ENCODE measurements around the gene CCDC92B.

The CCDC92B gene

DNA sequence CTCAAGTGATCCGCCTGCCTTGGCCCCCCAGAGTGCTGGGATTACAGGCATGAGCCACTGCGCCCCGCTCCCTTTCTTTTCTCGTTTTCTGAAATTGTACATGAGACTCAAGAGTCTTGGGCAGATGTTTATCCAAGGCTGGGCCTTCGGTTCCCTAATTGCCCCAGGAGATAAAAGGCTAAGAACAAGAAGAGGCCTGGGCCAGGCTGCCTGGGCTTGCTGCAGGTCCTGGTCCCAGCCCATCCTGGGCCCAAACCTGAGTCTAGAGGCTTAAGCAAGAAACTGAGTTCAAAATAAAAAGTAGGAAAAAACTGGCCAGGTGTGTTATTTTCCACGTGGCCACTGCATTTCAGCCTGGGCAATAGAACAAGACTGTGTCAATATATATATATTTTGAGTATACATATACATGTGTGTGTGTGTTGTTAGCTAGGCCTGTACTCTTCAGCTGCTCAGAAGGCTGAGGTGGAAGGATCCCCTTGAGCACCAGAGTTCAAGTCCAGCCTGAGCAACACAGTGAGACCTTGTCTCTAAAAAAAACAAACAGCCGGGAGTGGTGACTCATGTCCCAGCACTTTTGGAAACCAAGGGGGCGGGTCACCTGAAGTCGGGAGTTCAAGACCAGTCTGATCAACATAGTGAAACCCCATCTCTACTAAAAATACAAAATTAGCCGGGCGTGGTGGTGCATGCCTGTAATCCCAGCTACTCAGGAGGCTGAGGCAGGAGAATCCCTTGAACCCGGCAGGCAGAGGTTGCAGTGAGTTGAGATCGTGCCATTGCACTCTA is 31.1 kb downstream of the CCDC92B start:
- no peak for DNase-seq

DNA sequence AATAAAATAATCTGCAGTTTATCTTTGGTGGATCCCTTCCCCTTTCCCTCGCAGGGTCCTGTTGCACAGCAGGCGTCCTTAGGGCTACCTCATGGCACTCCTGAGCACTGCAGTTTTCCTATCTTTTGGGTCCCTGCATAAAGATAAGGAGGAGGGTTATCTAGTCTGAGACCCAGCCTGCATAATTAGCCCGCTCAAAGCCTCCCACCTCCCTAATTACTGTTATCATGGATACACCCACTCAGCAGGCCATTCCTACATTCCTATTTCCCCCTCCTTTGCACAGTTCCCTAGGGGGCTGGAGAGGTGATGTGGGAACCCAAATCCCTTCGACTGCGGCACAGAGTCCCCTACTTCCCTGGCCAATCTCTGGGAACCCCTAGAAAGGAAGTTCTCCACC is 32.8 kb downstream of the CCDC92B start:
- DNase-seq: no peak

DNA sequence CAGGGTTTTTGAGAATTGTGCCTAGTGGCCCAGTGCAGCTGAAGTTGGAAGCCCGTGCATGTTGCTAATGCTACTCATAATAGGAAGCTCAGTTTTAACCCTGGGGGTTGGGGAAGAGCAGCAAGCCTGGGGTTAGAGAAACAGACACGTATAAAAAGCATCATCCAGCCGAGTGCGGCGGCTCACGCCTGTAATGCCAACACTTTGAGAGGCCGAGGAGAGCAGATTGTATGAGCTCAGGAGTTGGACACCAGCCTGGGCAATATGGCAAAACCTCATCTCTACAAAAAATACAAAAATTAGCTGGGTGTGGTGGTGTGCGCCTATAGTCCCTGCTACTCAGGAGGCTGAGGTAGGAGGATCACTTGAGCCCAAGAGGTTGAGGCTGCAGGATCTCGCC is 35.6 kb downstream of the CCDC92B start:
- no peak for DNase-seq

DNA sequence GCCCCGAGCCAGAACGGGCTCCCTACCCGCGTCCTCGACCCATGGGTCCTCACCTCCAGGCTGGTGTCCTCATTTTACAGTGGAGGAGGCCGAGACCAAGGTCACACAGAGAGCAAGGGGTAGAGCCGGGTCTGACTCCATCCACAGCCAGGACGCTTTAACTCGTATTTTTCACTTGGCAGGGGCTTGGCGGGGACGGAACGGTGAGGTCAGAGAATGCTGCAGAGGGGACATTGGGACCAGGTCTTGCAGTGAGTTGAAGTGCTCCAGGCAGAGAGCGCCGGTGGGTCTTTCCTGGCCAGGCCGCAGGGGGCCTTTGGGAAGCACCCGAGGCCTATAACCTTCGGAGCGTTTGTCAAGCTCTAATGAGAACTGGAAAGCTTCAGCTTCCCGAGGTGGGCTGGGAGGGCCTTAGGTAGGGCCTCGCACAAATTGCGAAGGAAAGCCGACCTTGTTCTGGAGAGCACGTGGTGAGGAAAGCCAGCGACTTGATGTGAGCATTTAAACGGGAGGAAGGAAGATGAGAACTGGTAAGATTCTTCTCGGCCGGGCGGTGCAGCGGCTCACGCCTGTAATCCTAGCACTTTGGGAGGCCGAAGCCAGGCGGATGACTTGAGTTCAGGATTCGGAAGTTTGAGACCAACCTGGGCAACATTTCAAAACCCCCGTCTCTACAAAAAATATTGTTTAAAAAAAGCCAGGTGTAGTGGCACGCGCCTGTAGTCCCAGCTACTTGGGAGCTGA is 37.0 kb downstream of the CCDC92B start:
- DNase-seq: no peak

DNA sequence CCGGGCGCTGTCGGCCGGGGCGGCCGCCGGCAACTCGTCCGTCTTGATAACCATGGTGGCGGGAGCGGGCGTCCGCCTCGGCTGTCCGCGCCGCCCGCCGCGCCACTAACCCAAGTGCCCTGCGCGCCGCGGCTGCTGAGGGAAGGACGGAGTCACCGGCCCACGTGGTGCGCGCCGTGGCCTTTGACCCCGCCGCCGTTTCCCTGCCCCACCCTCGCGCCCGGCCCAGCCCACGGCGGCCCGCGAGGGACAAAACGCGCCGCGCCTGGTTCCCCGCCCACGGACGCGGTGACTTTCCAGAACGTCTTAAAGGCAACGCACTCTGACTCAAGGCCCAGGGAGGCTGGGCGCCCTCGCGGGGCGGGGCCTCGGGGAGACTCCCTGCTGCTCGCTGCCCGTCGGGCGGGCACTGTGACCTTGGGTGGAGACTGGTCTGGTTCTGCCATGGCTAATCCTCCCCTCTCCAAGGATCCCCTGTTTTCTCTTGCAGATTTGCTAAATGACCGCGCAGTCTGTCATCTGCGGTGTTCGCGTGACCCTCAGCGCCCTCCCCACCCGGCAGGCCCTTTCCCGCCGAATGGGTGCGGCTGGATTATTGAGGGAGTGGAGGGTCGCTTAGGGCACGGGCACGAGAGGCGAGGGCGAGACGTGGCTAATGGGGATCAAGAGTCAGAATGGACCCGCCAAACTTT is 37.7 kb downstream of the CCDC92B start, which contains the start of gene CLUH:
Gene CLUH, minus strand, starts transcription at position 157 of the 692 bp plus-strand sequence. Its CDS starts 103 bp downstream, at position 54.
- DNase-seq: peak; percentile 69 to 80

DNA sequence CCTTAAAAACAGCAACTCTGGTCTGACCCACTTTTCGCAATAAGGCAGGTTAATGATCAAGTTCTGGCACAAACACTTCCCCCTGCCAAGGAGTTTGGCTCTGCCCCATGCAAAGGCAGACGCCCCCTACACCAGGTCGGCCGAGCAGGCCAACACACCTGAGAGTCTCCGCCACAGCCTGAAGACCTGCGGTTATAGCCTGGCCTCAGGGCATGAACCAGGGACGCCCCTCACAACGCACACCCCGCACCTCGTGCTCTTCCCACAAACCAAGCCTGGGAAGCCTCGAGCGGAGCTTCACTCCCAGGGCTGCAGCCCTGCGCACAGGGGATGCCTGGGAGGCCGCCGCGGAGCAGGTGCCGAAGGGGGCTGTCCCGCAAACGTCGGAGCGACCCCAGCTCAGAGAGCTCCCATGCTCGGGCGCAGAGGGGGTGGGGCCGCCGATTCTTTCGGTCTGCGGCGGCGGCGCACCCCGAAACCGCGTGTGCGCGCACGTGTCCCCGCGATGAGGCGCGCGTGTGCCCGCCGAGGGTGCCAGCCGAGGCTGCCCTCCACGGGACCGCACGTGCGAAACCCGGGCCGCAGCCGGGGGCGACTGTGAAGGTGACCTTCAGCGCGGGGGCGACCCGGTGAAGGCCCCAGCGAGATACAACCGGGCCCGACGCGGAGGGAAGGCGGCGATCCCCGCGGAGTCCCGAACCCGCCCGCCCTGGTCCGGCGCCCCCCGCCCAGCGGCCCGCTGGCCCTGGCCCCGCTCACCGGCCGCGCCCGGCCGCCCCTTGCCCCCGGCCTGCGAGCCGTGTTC is 38.4 kb downstream of the CCDC92B start:
- DNase-seq: peak in 1 of 2 experiments; percentile 8

DNA sequence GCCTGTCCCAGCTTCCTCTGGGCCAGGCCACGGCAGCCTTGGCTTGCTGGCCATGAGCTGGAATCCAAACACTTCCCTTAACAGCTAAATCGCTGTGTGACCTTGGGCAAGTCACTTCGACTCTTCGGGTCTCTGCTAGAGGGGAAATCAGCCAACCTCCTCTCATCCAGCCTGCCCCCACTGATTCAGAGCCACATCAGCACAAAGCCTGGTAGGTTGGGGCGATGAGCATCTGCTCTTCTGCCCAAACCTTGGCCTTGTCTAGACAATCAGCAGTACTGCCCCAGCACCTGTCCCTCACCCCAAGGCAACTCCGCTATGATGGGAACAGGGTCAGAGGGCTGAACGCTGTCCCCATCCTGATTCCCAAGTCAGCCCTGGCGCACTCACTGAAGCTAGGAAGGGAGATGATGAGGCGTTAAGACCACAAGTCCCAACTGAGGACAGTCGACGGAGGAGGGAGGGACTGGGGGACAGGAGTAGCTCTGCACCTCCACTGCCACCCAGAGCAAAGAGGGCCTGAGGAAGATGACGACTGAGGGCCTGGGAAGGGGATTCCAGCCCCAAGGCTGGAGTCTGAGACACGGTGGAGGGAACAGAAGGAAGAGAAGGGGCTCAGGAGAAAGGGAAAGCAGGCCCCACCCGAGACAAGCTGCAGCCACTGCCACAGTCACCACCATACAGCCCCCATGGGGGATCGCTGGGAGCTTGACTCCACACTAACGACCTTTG is 39.2 kb downstream of the CCDC92B start:
- DNase-seq: no peak

DNA sequence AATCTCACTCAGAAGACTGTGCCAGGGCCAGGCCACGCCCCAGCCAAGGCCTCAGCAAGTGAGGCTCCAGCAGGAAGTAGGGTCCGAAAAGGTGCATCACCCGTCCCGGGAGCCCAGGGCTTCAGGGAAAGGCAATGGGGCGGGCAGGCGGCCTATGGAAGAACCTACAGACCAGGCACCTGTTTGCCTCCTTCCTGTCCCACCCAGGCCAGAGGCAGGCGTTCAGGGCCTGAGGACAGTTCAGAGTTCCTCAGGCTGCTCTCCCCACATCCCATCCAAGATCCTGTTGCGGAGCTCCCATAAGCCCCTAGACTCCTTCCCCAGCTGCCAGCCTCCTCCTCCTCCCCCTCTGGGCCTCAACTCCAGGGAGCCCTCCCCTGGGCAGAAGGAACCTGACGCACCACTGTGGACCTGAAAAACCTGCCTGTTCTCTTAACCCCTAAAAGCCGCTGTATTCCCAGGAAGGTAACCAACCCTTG is 40.2 kb downstream of the CCDC92B start:
- DNase-seq: no peak

DNA sequence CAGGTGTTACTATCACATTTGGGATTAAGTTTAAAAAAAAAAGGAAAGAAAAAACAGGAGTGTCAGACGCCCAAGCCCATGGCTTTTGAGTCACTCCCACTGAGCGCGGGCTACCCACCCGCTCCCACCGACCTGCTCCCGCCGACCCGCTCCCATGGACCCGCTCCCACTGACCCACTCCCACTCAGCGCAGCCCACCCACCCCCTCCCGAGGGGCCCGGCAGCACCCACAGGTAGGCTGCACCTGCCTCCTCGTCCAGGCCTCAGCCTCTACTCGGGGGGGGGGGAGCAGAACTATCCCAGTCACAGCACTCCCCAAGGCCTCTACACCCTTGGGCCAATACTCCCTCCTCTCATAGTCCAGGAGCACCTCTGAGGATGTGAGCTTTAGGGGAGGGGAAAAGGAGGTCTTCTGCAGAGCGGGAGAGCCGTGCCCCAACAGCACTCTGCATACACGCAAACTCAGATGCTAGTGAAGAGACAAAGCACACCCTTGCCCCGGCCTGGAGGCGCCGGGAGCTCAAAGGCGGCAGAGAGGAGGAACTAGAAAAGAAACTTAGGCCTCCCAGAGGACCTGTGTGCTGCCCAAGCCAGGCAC is 40.8 kb downstream of the CCDC92B start:
- no peak for DNase-seq

DNA sequence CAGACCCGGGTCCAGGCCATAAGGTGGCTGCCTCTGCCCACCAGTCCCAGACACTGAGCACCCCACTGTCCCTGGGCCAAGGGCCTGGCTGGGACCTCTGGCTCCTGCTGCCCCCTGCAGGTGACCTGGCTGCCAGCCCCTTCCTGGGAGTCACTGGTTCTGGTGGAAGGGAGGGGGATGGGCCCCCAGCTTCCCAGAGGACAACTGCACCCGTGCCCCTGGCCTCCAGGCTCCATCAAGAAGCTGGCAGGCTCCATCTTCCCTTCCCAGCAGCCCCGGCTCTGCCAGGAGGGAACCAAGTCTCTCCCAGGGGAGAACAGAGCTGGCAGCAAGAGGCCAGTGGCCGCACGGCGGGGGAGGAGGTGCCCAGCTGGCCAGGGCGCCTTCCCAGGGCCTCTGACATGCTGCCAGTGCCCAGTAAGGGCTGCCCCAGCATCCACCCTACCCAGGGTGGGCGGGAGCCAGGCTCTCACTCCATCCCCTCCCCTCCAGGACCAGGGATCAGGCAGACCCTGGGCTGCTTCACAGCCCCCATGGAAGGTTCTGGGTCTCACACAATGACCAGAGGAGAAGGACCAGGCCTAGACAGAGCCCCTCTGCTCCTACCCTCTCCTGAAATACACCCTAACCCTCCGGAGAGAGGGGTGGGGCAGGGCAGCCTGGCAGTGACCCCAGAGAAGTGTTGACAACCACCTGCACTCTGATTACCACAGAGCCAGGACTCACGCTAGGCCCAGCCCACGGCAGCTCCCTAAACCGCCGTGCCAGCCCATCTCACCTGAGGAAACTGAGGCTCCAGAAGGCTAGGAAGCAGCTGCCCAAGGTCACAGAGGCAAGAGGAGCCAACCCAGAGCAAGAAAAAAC is 41.5 kb downstream of the CCDC92B start:
- DNase-seq: no peak

DNA sequence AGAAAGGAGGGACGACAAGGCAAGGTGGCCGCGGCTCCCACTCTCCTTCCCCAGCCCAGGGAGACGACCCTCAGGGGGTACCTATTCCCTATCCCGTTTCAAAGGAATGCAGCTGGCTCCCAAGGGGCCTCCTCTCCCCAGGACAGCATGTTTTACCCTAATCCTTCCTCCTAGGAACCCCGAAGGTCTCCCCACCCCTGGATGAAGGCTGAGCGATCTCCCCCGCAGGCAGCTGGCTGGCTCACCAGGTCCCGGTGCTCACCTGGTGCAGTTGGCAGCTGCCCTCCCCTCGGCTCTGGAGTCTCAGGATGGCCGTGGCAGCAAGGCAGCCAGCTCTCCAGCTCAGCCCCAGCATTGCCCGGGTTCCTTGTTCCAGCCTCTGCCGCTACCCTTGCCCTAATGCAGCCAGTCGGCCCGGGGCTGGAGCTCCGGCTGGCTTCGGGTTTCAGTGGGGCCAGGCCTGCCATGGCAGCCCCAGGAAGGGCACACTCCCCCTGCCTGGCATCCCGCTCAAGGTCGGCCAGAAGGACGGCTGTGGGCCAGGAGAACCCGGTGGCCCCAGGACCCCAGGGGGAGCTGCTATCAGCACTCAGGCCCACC is 42.4 kb downstream of the CCDC92B start:
- no peak for DNase-seq

DNA sequence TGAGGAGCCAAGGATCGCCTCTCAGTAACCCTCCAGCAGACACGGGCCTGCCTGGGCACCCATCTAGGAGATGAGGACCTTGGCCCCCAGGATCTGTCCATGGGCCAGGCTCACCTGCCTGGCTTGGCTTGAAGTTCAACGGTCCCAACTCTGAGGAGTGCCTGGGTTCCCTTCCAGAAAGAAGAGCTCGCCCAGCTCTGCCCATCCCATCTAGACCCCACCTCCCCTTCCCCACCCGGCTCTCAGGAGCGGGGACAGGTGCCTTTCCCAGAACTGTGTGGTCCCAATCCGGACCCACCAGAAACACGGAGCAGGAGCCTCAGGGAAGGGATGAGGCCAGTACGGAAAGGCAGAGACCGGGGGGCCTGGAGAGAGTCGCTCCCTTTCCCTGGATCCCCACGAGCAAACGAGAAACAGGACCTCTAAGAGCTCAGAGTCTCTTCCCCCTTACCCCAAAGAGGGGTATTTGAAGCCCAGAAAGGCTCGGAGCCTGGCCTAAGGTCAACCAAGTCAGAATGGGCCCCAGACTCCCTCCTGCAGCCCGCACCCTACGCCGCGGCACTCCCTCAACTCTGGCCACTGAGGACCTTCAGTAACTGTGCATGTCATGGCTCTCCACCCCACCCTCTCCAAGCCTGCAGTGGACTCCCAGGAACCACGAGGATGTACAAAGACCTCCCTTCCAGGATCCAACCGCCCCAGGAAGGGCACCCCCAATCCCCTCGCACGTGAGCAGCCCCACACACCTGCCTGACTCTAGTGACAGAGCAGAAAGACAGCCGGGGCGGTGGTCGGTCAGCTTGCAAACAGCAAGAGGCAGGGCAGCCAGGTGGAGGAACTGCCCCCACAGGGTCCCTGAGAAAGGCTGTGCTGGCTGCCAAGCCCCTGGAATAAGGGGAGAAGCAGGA is 43.3 kb downstream of the CCDC92B start:
- DNase-seq: no peak

DNA sequence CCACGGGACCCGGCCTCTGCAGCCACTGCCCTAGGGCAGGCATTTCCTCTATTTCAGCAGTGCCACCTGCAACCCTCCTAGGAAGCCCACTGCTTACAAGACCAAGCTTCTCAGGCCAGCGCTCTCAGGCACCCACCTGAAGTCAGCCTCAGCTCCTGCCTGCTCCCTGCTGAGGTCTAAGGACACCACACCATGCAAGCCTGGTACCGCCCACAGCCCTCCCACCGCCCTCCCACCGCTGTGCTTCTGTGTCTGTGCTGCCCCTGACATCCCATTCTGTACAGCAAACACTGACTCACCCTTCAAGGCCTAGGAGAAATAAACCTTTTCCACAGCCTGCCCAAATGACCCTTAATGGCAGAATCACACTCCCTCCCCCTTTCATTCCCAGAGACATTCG is 44.2 kb downstream of the CCDC92B start:
- no peak for DNase-seq

DNA sequence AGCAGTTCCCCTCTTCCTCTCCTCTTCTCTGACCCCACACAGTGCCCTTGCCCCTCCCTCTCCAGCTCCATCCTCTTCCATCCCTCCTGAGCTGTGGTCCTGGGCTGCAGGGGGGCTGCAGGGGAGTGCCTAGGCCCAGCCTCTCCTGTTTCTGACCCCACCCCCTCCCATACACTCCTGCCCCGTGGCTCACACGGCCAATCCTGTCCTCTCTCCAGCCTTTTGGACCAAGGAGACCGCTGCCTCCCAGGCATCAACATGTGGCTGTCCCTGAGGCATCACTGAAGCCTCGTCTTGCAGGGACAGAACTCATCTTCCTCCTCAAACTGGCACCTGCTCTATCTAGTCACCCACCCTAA is 44.6 kb downstream of the CCDC92B start:
- DNase-seq: no peak

DNA sequence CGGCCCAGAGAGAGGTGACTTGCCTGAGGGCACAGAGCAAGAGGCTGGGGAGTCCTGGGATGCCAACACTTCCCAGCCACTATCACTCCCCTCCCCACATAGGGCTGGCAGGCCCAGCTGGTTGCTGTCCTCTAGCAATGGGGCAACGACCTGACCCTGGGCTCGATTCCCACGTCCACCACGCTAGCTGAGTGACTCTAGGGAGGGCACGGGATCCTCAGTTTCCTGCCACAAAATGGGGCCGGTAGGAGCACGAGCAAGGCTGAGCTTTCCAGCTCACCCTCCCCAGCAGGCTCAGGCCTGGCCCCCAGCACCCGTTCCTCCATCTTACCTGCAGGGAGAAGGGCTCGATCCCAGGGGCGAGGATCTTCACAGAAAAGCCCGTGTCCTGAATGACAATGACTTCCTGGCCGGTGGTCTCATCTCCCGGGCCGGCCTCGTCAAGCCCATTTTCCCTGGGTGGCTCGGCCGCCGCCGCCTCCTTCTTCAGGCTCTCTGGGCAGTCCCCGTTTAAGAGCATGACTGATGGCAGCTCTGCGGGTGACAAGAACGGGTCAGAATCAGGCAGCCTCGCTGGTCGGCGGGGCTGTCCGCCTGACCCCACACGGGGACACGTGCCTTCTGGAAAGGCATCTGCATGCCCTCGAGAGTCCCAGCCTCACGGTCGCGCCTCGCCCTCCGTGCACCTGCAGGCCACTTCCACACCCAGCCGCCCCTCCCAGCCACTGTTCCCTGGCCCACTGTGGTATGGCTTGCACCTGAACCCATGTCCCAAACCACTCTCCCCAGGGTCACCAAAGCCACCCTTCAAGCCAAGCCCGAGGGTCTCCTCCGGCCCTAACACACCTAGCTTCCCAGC is 45.2 kb downstream of the CCDC92B start:
- no peak for DNase-seq

DNA sequence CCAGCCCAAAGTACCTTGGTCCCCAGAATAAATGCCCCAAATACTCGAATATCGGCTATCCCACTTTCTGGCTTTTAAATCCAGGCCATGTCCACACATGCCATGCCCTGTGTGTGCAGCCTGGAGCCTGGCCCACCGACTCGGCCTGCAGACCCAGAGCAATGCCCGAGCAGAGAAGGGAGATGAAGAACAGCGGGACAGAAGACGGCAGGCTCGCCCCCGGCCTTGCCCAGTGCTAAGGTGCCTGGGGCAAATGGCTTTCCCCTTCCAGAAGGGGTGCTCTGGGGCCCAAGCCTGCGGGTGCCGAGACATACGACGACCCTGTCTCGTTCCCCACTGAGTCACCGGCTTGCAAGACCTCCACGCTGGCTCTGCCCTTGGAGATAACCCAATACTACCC is 45.8 kb downstream of the CCDC92B start:
- DNase-seq: no peak

DNA sequence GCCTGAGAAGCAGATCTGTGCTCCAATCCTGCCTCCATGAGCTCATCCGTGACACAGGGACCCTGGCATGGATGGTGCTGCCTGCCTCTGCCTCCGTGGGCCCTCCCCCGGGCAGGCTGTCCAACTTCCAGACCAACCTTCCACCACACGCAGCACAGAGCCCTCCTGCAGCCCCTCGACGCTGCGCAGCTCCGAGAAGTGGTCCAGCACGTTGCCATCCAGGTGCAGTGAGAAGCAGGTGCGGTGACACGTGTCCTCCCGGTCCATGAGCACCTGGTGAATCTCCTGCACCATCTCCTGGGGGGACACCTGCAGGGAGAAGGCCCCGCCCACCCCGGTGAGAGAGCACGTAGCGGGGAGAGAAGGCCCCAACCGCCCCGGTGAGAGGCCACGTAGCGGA is 46.3 kb downstream of the CCDC92B start:
- DNase-seq: no peak

Data from NCI-H2081 (cell line).